HG03378 (cell line): ENCODE results near the gene AP3B1.

Experiments
- ATAC-seq: cut with Tn5 transposase; IDR thresholded peaks from one replicate; pipeline ENCODE4 v1.9.1; 2021; ENCODE audit warnings: mild to moderate bottlenecking, moderate library complexity; ENCODE audit not compliant: unreplicated experiment

The AP3B1 gene

DNA sequence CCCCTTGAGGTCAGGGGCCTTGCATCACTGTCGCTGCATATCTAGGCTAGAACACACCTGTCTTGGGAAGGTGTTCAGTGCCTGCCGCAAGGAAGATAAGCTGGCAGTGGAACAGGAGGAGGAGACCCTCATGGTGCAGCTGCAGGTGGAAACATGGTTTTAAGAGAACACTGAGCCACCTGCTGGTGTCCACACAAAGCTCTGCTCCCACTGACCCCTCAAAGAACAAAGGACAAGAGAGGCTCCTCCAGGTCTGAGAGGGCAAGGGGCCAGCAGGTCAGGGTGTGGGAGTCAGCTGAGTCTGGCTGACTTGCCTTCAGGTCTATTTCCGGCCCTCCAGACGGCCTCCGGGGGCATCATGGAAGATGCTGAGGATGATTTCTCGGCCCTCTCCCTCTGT is 308.2 kb downstream of the AP3B1 start:
- ATAC-seq, result no peak

DNA sequence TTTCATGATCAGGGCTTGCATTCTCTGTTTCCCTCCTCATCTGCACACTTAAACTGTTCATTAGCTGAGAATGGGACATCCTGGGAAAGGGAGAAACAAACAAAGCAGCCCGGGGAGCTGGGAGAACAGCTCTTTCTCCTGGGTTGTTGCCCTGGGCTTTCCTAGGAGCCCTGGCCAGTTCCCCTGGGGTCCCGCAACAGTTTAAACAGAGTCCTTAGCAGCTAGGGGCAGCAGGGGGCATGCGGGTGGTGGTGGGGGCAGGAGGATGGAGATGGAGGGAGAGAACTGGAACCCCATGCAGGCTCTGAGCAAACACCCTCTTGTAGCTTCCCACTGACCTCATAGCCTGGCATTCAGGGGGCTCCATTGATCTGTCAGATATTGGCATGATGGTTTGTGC is 309.3 kb downstream of the AP3B1 start:
- no peak for ATAC-seq

DNA sequence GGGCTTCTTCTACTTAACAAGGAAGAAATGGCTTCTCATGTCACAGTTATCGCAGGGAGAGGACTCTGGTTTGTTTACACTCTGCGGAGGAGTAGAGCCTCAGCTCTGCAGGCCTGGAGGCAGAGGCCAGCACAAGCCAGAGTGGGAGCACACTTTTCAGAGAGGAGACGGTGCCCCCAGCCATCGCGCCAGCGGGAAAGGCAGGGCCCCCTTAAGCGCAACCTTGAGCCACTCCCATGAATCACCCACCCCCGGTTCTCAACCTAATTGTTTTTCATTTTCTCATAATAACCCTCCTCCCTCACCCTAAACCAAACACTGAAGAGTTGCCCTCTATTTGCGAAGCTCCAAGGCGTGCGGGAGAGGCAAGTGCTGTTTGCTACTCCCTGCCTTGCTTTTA is 309.9 kb downstream of the AP3B1 start:
- ATAC-seq, result no peak

DNA sequence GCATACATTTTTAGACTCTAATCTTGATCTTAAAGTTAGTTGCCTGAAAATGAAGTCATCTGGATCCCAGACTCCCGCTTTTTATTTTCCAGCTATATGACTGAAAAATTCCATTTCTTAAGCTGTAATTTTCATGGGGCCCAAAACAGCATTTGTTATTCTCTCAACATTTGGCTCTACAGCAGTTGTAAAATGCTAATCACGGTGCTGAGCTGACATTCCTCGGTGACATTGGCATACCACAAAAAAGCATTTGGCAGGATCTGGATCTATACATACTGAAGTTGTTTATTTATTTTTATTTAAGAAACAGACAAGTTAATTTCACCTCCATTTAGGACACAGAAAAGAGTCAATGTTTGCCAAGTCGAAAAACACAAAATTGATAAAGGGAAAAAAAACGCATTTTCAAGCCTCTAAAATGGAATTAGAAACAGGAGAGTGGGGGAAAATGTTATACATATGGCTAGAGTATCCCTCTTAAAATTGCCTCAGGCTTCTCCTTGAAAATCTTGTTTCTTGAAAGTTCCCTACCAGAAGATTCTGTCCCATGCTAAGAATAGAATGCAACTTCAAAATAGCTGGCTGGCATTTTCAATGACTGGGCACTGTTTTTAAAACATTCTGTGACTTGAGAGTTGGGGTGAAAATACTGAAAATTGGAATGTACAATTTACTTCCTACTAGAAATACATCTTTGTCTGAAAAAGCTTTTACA is 310.9 kb downstream of the AP3B1 start:
- no peak for ATAC-seq

DNA sequence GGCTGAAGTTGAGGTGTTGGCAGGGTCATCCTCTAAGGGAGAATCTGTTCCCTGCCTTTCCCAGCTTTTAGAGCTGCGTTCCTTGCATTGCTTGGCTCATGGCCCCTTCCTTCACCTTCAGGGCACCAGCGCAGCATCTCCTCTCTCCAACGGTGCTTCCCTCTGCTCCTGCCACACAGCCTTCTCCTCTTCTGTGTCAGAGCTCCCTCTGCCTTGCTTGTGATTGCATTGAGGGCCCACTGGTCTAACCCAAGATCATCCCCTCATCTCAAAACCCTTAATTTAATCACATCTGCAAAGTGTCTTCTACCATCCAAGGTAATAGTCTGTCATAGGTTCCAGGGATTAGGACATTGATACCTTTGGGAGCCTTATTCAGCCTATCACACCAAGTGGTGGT is 312.7 kb downstream of the AP3B1 start:
- ATAC-seq, result no peak

DNA sequence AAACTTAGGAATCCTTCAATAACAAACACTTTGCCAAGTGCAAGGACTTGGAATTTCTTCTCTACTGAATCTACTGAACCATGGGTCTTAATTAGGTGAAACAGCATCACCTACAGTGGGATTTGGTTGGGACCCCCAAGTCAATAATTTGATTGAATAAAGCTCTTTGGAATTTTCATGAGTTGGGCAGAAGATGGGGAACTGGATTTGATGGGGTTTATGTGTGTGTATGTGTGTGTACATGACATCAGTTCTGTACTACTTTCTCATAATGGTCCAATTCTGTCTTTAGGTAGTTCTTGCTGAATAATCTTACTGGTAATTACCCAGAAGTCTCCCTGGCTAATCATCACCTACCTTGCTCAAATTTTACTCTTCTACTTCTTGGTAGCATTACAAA is 319.9 kb downstream of the AP3B1 start:
- no peak for ATAC-seq

DNA sequence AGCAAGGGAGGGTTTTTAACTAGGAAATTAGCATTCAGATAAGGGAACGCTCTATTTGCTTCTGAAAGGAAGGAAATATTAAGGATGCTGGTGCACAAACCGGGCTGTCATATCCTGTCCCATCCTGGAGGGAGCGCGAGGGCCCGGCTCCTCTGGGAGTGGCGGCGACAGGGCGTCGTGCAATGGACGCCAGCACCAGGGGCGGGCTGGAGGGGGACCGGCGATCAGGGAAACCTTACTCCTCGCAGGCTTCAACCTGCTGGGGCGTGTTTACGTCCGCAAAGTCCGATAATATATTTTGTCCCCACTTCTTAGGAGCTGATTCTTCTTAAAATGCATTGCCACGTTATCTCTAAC is 321.3 kb downstream of the AP3B1 start:
- ATAC-seq, result no peak

DNA sequence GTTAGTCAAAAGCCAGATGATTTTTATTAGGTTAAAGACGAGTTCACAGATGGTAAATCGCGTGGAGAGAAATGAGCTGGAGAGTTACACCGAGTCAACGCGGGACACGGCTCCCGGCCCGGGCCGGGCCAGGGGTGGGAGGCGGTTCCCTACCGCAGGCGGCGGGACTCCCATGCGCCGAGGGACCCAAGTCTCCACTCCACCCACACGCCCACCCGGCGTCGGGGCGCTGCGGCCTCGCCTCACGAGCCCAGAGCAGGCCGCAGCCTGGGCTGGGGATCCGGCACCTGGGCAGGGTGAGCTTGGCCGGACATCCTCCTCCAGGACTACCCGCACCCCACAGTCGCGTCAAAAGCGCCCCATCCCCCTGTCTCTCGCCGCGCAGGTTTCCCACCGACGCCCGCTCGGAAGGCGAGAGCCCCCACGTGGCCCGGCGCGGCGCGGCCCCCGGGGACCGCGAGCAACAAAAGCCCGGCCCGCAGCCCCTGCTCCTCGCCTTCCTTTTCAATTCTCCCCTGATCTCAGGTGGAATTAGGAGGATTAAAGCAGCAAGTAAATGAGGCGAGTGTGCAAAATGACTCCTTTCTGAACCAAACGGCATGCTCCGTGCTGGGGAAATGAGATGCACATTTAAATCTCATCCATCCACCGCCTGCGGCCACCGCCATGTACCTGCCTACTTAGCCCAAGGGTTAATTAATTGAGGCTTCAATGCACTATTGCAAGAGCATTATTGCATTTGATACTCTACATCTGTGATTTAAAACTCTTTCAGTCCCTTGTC is 321.8 kb downstream of the AP3B1 start:
- no peak for ATAC-seq

DNA sequence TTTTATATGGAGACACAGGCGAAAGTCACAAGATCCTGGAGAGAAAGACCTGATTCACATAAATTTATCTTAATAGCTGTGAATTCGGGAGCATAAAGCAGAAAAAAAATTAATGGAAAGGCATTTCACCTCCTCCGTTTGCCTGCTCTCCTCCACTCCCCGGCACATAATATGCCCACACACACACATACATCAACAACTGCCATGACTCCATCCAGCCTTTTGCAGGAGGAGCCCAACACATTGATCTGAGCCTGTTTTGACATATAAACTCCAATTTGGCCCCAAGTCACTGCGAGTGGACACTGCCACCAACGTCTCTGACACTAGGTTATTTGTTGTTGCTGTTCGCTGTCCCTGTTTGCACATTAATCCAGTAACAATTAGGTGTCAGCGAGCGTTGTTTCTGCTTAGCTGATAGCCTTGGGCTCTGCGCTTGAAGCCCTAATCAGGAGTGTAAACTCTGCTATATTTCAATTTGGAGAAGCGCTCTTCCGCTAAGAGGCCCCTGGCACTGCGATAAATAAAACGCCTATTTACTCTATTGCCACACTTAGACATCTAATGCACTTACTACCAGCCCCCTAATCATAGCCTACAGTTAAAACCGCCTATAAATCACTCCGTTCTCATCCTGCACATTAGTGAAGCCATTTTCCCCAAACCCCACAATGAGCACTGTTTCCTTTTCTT is 322.6 kb downstream of the AP3B1 start:
- no peak for ATAC-seq

DNA sequence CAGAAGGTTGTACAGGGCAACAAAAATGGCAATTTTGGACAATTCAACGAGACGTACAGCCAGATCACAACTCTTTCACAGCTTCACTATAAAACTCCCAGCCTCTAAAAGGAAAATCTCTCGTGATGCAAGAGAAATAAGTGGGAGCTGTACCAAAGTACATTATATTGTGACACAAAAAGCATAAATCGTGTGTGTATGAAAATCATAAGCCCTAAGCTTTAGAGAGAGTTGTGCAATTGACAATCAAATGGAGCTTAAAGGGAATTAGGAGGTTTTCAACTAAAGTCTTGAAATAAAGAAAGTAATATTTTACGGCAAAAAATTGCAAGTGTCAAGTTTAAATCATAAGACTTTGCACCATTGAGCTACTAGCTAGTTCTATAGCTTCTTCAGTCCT is 323.6 kb downstream of the AP3B1 start:
- ATAC-seq, result no peak

DNA sequence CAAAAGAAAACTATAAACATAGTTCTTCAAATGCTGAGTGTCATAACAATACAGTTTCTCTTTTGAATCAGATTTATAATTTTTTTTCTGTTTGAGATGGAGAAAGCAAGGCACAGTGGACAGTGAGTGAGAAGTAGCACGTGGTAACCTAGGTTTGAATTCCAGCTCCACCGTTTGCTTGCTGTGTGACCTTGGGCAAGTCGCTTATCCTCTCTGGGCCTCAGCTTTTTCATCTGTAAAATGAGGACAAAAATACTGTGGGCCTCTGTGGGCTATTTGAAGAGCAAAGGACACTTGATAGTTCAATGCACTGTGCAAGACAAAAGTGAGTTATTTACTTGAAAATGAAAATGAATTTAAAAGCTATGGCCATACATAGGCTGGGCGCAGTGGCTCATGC is 330.7 kb downstream of the AP3B1 start:
- ATAC-seq, result no peak

DNA sequence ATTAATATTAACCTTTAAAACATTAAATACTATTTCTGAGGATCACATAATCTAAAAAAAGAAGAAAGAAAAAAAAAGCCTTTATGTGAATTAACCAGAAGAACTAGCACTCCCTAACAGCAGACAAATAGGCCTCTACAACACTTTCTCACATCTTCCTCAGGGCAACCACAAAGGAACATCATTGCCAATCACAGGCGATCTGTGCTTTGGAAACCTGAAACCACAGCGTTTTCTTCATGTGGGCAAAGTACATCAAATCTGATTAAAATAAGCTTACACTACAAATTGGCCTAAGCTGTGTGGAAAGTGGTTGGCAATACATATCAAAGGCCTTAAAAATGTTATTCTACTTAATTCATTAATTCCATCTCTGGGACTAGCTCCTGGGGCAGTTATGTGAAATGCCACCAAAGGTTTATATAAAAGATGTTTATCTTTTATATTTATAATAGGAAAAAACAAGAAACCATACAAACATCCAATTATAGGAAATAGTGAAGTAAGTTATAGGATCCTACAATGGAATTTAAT is 333.6 kb downstream of the AP3B1 start:
- ATAC-seq, result no peak

DNA sequence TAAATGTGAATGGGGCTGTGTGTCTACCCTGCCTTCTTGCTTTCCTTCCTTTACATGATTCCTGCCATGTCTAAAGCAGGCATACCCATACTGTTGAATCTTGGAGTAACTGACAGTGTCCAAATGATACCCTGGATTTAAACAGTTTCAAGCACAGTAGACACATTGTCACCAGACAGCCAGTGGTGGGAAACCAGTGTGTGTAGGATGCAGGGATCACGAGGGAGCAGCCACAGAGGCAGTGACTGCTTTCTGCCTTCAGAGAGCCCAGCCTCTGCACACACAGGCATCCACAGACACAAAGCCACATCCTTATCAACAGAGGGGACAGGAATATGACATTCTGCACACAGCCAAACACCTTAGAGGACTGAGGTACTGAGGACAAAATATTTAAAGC is 334.2 kb downstream of the AP3B1 start:
- ATAC-seq, result no peak

DNA sequence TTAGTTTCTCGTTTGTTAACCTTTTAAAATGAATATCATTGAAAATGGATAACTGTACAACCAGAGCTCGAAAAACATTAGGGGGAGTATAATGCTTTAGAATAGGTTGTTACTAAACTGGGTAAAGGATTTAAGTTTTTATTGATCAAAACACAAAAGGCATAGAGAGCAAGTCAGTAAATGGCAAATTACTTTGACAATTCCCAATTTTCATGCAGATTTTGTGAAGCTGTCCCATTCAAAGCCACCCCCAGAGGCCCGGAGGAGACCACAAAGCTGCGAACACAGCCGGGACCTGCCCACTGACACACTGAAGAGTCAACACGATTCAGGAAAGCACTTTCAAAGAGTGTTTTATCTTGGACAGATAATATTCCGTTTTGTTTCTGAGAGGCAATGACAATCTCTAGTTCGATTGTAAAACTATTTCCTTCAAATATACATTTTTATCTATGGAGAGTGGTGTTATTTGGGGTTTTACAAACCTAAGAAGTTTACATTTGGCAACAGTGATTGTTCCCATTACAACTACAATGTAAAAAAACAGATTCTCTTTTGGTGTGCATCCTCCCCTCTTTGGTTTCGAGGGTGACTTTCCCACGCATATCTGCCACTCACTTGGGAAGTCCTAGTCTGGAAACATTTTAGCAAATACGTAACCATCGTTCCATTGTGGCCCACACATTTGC is 335.7 kb downstream of the AP3B1 start:
- ATAC-seq, result no peak

DNA sequence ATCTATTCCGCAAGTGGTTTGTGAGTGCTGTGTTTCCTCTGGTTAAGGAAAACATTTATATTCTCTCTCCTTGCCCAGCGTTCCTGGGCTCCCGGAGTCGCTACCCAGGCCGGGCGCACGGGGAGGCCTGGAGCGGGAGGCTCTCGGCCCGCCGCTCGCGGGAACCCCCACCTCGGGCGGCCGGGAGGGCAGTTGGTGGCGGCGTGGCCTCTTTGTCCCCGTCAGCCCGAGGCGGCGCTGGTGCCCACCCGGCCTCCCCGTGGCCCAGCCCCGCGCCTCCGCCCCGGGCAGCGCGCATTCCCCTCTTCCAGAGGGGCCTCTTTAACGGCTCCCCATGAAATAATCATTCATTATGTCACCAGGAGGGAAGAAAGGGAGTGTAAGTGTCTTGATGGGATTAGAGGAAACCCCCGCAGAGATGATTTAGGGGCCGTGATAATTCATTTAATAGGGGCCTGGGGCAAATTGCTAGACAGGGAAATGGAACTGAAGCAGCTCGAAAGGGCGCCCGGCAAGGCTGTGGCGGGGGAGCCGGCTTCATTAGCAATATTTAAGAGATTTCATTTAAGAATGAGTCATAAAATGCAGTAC is 336.5 kb downstream of the AP3B1 start:
- ATAC-seq, result no peak

DNA sequence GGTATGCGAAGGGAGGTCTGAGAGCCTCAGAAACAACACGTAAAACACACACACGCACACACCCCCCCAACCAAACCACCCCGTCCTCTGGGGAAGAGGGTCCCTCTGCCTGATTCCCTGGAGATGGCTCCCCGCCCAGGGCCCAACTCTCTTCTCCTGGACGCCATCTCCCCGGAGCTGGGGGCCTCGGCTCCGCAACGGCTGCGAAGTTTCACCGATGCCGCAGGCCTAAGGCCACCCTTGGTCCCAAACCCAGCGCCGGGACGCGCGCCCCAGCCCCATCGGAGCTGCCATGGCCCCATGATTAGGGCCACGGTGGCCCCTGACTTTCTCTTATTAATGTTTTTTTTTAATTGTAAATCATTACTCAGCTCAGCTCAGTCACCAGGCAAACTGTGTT is 337.0 kb downstream of the AP3B1 start:
- no peak for ATAC-seq

DNA sequence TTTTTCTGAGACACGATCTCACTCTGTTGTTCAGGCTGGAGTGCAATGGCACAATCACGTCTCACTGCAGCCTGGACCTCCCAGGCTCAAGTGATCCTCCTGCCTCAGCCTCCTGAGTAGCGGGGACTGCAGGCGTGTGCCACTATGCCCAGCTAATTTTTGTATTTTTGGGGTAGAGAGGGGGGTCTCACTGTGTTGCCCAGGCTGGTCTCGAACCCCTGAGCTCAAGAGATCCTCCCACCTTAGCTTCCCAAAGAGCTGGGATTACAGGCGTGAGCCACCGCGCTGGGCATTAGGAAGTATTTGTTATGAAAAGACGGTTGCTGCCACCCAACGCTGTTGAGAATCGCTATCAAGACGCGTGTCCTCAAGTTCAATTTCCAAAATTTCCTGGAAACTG is 337.4 kb downstream of the AP3B1 start:
- ATAC-seq, result no peak

DNA sequence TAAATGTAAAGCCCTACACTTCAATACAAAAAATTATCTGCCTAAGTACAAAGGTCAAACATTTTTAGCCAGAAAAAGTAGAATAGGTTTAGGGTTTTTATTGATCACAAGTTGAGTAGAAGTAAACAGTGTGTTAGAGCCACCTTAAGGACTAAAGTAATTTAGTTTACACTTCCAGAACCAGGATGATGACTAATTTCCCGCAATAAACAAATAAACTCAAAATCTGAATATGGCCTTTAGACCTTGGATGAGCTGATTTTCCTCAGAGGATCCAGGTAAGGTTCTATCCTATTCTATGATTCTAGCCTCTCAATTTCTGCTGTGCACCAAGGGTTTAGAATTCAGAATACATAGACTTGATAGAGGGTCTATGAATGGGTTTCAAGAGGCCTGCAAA is 338.9 kb downstream of the AP3B1 start:
- ATAC-seq, result no peak

DNA sequence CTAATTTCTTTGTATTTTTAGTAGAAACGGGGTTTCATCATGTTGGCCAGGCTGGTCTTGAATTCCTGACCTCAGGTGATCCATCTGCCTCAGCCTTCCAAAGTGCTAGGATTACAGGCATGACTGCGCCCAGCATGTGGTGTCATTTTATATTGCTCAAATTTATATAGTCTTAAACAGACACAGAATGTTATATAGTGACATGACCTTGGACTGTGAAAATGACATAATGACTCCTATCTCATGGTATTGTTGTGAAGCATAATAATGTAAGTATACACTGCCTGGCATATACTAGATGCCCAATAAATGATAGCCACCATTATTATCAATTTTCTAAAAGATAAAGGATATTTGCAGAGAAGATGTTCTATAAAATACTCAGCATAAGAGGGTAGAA is 341.1 kb downstream of the AP3B1 start:
- no peak for ATAC-seq

DNA sequence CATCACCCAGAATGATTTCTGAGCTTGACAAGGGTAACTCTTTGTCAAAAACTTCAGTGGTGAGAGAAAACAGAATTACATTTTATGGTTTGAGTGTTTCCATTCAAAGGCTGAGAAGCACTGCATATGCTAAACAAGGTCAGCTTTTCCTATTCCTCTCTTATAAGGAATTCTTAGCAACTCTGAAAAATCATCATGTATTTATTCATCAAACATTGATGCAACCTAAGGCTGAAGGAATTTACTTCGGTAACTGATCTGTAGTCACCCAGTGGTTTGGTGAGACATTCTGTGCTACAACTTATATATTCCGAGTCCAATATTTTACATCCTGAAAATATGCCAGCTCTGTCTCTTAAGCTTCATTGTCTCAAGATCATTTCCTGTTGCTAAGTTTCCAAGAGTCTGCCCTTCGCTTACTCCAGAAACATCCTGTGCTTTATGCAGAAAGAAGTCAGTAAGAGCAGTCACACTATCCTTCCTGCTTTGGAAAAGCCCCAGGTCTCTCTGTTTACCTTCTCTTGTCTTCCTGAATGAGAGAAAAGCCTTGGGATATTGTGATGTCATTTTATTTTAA is 341.8 kb downstream of the AP3B1 start:
- ATAC-seq, result no peak
